WTC11 (cell line): ENCODE measurements around the gene ABHD4. TPM values are rescaled to one million over a fixed set of nuclear protein-coding genes. Genes with fewer than 3 reads are reported as not detected.

Experiments
- ATAC-seq: fragments of 200-7000 bp; cut with Tn5 transposase; 2 replicates; pipeline ENCODE4 v1.10.0; 2021; ENCODE audit warnings: mild to moderate bottlenecking, moderate library complexity
- CTCF ChIA-PET: fragments of 300-600 bp; sonication (Branson Sonifier 250); formaldehyde crosslinking; loops from one replicate; lab custom pipeline; 2021; ENCODE audit warnings: antibody characterized with exemption; lab: Charles Lee
- POLR2A ChIA-PET: fragments of 350-600 bp; sonication (Branson Sonifier 250); formaldehyde crosslinking; loops from one replicate; lab custom pipeline; 2021; ENCODE audit warnings: antibody characterized with exemption; lab: Charles Lee
- DNase-seq: peaks from one replicate; pipeline ENCODE4 v3.0.0; 2021; ENCODE audit warnings: low spot score
- H3K27ac Mint-ChIP-seq: 2 replicates; pipeline ENCODE4 v1.8.0; 2021; ENCODE audit warnings: mixed read lengths
- H3K27me3 Mint-ChIP-seq: 2 replicates; pipeline ENCODE4 v1.8.0; 2021; ENCODE audit warnings: low read depth, mild to moderate bottlenecking, moderate library complexity, mixed read lengths
- H3K36me3 Mint-ChIP-seq: 2 replicates; pipeline ENCODE4 v1.8.0; 2021; ENCODE audit warnings: mixed read lengths
- H3K4me1 Mint-ChIP-seq: 2 replicates; pipeline ENCODE4 v1.8.0; 2022; ENCODE audit warnings: mixed read lengths
- H3K4me3 Mint-ChIP-seq: 2 replicates; pipeline ENCODE4 v1.8.0; 2021; ENCODE audit warnings: mild to moderate bottlenecking, moderate library complexity, mixed read lengths
- H3K9me3 Mint-ChIP-seq: 2 replicates; pipeline ENCODE4 v1.8.0; 2021; ENCODE audit warnings: mixed read lengths
- AFF4 ChIP-seq: sonication (generic); formaldehyde crosslinking; IDR thresholded peaks from 2 replicates; pipeline ENCODE4 v1.8.1; 2023; ENCODE audit warnings: mild to moderate bottlenecking, missing genetic modification reagents, borderline replicate concordance
- E2F4 ChIP-seq: sonication (generic); formaldehyde crosslinking; IDR thresholded peaks from 2 replicates; pipeline ENCODE4 v1.8.1; 2022; ENCODE audit warnings: low read depth, mild to moderate bottlenecking, moderate library complexity, missing genetic modification reagents, borderline replicate concordance
- EMX1 ChIP-seq: fragments of 250-450 bp; sonication (Bioruptor Pico); IDR thresholded peaks from 2 replicates; pipeline ENCODE4 v1.8.0; 2021; ENCODE audit warnings: mild to moderate bottlenecking
- ERG ChIP-seq: fragments of 250-450 bp; sonication (Bioruptor Pico); IDR thresholded peaks from 2 replicates; pipeline ENCODE4 v1.8.0; 2021; ENCODE audit warnings: mild to moderate bottlenecking
- FOXJ3 ChIP-seq: sonication (generic); formaldehyde crosslinking; IDR thresholded peaks from 2 replicates; pipeline ENCODE4 v1.9.0; 2021; ENCODE audit warnings: missing genetic modification reagents, mild to moderate bottlenecking, borderline replicate concordance
- GABPB1 ChIP-seq: sonication (generic); formaldehyde crosslinking; IDR thresholded peaks from 2 replicates; pipeline ENCODE4 v1.8.1; 2023; ENCODE audit warnings: mild to moderate bottlenecking, missing genetic modification reagents
- MYBL2 ChIP-seq: sonication (generic); formaldehyde crosslinking; IDR thresholded peaks from 2 replicates; pipeline ENCODE4 v1.8.1; 2023; ENCODE audit warnings: mild to moderate bottlenecking, moderate library complexity, missing genetic modification reagents
- NFATC4 ChIP-seq: fragments of 250-450 bp; sonication (Bioruptor Pico); IDR thresholded peaks from 2 replicates; pipeline ENCODE4 v1.9.0; 2021; ENCODE audit warnings: mild to moderate bottlenecking
- NR1H2 ChIP-seq: sonication (generic); formaldehyde crosslinking; IDR thresholded peaks from 2 replicates; pipeline ENCODE4 v1.9.0; 2021; ENCODE audit warnings: mild to moderate bottlenecking, moderate library complexity, missing genetic modification reagents
- STAT6 ChIP-seq: sonication (generic); formaldehyde crosslinking; conservative IDR thresholded peaks from 2 replicates; pipeline ENCODE4 v1.8.1; 2023; ENCODE audit warnings: mild to moderate bottlenecking, low read depth, missing genetic modification reagents, moderate library complexity
- TEAD1 ChIP-seq: sonication (generic); formaldehyde crosslinking; IDR thresholded peaks from 2 replicates; pipeline ENCODE4 v1.8.0; 2022; ENCODE audit warnings: mild to moderate bottlenecking, missing genetic modification reagents
- TEAD4 ChIP-seq: sonication (generic); formaldehyde crosslinking; IDR thresholded peaks from 2 replicates; pipeline ENCODE4 v1.8.0; 2022; ENCODE audit warnings: mild to moderate bottlenecking, missing genetic modification reagents
- ZNF232 ChIP-seq: sonication (generic); formaldehyde crosslinking; IDR thresholded peaks from 2 replicates; pipeline ENCODE4 v1.8.0; 2022; ENCODE audit warnings: mild to moderate bottlenecking, missing genetic modification reagents
- total RNA-seq: library from RNA; stranded (reverse); gene quantifications from 3 replicates; pipeline ENCODE4 v1.2.3, GENCODE V29; 2021
- TF ChIP-seq, protein P1 (sequence below): sonication (generic); formaldehyde crosslinking; IDR thresholded peaks from 2 replicates; pipeline ENCODE4 v1.8.1; 2023; ENCODE audit warnings: mild to moderate bottlenecking, missing genetic modification reagents, moderate library complexity
- TF ChIP-seq, protein P2 (sequence below): fragments of 250-450 bp; sonication (Bioruptor Pico); IDR thresholded peaks from 2 replicates; pipeline ENCODE4 v1.9.0; 2021; ENCODE audit warnings: moderate library complexity, mild to moderate bottlenecking, inconsistent platforms, borderline replicate concordance
- TF ChIP-seq, protein P3 (sequence below): sonication (generic); formaldehyde crosslinking; IDR thresholded peaks from 2 replicates; pipeline ENCODE4 v1.8.1; 2023; ENCODE audit warnings: mild to moderate bottlenecking, missing genetic modification reagents

The ABHD4 gene
- total RNA-seq, 1 experiment from 2014 or later: 33.9 TPM

DNA sequence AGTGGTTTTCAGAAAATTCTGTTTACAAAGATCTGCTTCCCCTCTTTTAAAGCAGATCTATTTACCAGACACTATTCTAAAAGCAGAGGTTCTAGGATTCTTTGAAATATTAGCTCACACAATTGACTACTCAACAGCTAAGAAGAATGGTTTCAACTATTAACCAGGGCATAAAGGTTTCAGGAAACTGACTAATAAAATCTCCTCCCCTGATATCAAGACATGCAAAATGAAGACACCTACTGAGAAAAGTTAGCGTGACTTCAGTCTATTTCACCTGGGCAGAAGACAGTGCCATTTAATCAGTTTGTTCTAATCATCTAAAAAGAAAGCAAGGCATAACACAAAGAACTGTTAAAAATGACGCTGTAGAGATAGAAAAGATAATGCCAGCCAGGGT lies 31.3 kb upstream of the ABHD4 start:
- DNase-seq: no peak
- H3K27ac Mint-ChIP-seq: no peak overlapping the region
- peaks cover 17% of the 10 kb centered on the region for H3K4me1 Mint-ChIP-seq
- H3K27me3 Mint-ChIP-seq: no peaks in the 10 kb centered on the region
- POLR2A ChIA-PET: no interaction called here
- H3K9me3 Mint-ChIP-seq: no peaks in the 10 kb centered on the region
- H3K4me3 Mint-ChIP-seq: no peak overlapping the region
- ATAC-seq: no peak
- TF ChIP-seq NR1H2 (CRISPR knock-in tag) (no peak), TEAD1 (CRISPR knock-in tag) (no peak), E2F4 (no peak), STAT6 (CRISPR knock-in tag) (no peak), GABPB1 (CRISPR knock-in tag) (no peak), AFF4 (CRISPR knock-in tag) (no peak), NFATC4 (CRISPR knock-in tag) (no peak), ZNF232 (CRISPR knock-in tag) (no peak), MYBL2 (CRISPR knock-in tag) (no peak), TEAD4 (CRISPR knock-in tag) (no peak), ERG (no peak), EMX1 (no peak), FOXJ3 (CRISPR knock-in tag) (no peak)
- TF ChIP-seq, protein P1, sequence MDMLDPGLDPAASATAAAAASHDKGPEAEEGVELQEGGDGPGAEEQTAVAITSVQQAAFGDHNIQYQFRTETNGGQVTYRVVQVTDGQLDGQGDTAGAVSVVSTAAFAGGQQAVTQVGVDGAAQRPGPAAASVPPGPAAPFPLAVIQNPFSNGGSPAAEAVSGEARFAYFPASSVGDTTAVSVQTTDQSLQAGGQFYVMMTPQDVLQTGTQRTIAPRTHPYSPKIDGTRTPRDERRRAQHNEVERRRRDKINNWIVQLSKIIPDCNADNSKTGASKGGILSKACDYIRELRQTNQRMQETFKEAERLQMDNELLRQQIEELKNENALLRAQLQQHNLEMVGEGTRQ (CRISPR knock-in tag): no peak
- TF ChIP-seq, protein P2, sequence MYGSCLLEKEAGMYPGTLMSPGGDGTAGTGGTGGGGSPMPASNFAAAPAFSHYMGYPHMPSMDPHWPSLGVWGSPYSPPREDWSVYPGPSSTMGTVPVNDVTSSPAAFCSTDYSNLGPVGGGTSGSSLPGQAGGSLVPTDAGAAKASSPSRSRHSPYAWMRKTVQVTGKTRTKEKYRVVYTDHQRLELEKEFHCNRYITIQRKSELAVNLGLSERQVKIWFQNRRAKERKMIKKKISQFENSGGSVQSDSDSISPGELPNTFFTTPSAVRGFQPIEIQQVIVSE (CRISPR knock-in tag): no peak
- TF ChIP-seq, protein P3, sequence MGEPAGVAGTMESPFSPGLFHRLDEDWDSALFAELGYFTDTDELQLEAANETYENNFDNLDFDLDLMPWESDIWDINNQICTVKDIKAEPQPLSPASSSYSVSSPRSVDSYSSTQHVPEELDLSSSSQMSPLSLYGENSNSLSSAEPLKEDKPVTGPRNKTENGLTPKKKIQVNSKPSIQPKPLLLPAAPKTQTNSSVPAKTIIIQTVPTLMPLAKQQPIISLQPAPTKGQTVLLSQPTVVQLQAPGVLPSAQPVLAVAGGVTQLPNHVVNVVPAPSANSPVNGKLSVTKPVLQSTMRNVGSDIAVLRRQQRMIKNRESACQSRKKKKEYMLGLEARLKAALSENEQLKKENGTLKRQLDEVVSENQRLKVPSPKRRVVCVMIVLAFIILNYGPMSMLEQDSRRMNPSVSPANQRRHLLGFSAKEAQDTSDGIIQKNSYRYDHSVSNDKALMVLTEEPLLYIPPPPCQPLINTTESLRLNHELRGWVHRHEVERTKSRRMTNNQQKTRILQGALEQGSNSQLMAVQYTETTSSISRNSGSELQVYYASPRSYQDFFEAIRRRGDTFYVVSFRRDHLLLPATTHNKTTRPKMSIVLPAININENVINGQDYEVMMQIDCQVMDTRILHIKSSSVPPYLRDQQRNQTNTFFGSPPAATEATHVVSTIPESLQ: no peak
- CTCF ChIA-PET: interaction anchor here (1.2 kb wide), 1 partner anchor 9 kb away, joined by 3 read pairs; no protein-coding TSS in a partner anchor
- H3K36me3 Mint-ChIP-seq: peaks cover 26% of the 10 kb centered on the region
